Upper lobe of left lung (tissue), 4 donors: ENCODE measurements around the gene NEO1.

Source experiments
- EP300 ChIP-seq, 4 donors: sonication (generic); formaldehyde crosslinking; IDR thresholded peaks; one replicate each; pipeline ENCODE4 v1.5.1; 2017; ENCODE audit warnings: antibody characterized with exemption in 4 of 4, control low read depth in 2 of 4
- POLR2A ChIP-seq, 4 donors: fragments of 450-650 bp; IDR thresholded peaks; one replicate each; pipeline ENCODE4 v1.5.1; 2016 to 2017; ENCODE audit warnings: antibody characterized with exemption in 4 of 4, mild to moderate bottlenecking in 2 of 4
- POLR2AphosphoS5 ChIP-seq, 2 donors: sonication (generic); formaldehyde crosslinking; IDR thresholded peaks; one replicate each; pipeline ENCODE4 v1.5.1; 2017; ENCODE audit warnings: antibody characterized with exemption in 2 of 2
- TF ChIP-seq, protein P1 (sequence below), 6 experiments: fragments of 450-650 bp in 4 of 6; fragments of 200-600 bp in 2 of 6; sonication (generic) in 2 of 6; IDR thresholded peaks; one replicate each; pipeline ENCODE4 v1.5.1; 2016 to 2019; ENCODE audit warnings: antibody characterized with exemption in 6 of 6

DNA sequence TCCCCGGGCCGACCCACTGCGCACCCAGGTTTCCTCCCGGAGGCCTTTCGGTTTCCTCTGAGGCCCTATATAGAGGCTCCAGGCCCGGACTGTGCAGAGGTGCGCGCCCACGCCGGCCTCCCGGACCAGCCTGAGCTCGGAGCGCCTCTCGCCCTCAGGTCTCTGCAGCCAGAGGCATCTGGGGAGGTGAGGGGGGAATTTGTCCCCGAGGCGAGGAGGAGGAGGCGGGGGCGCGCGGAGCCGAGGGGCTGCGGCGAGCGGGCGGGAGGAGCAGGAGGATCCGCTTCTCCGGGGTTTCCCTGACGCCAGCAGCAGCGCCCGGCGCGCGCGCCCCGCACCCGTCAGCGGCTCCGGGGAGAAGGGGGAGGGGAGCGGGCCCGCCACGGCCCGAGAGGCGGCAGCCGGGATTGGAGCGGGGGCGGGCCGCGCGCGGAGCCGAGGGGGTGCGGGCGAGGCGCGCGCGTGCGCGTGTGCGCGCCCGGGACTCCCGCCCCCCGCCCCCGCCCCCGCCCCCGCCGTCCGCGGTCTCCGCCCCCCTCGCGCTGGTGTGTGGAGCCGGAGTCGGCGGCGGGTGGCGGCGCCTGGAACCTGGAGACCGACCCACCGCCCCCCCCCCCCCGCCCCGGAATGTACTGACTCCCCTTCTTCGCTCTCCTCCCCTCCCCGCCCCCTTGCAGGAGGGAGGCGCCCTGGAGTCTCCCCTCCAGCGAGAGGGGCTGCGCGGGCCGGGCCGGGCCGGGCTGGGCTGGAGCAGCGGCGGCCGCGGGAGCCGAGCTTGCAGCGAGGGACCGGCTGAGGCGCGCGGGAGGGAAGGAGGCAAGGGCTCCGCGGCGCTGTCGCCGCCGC is at the start of gene NEO1:
- peak in 1 of 2 donors; percentile 44 for TF ChIP-seq POLR2AphosphoS5 (IDR thresholded peaks at IDR 0.05)
- TF ChIP-seq, protein P1, sequence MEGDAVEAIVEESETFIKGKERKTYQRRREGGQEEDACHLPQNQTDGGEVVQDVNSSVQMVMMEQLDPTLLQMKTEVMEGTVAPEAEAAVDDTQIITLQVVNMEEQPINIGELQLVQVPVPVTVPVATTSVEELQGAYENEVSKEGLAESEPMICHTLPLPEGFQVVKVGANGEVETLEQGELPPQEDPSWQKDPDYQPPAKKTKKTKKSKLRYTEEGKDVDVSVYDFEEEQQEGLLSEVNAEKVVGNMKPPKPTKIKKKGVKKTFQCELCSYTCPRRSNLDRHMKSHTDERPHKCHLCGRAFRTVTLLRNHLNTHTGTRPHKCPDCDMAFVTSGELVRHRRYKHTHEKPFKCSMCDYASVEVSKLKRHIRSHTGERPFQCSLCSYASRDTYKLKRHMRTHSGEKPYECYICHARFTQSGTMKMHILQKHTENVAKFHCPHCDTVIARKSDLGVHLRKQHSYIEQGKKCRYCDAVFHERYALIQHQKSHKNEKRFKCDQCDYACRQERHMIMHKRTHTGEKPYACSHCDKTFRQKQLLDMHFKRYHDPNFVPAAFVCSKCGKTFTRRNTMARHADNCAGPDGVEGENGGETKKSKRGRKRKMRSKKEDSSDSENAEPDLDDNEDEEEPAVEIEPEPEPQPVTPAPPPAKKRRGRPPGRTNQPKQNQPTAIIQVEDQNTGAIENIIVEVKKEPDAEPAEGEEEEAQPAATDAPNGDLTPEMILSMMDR (IDR thresholded peaks at IDR 0.05) = no peak
- TF ChIP-seq POLR2A (IDR thresholded peaks at IDR 0.05) = peak in 3 of 4 donors; percentile 12 to 44 (median 42)
- TF ChIP-seq EP300 (IDR thresholded peaks at IDR 0.05) = no peak
